MM.1S (cell line): ENCODE data around the gene NOX5.

ENCODE experiments used
- EZH2 ChIP-seq: fragments of 300-600 bp; sonication (generic); optimal IDR thresholded peaks from 2 replicates; pipeline ENCODE3; 2017; ENCODE audit warnings: low read depth, mild to moderate bottlenecking, antibody characterized with exemption, low read length, mixed read lengths
- EZH2phosphoT487 ChIP-seq: fragments of 300-600 bp; sonication (generic); IDR thresholded peaks from 2 replicates; pipeline ENCODE4 v1.6.1; 2018; ENCODE audit warnings: antibody characterized with exemption, low read length
- TF ChIP-seq, protein P1 (sequence below): fragments of 300-600 bp; sonication (generic); IDR thresholded peaks from 2 replicates; pipeline ENCODE4 v1.5.1; 2016; ENCODE audit warnings: antibody characterized with exemption, low read length, mixed read lengths

DNA sequence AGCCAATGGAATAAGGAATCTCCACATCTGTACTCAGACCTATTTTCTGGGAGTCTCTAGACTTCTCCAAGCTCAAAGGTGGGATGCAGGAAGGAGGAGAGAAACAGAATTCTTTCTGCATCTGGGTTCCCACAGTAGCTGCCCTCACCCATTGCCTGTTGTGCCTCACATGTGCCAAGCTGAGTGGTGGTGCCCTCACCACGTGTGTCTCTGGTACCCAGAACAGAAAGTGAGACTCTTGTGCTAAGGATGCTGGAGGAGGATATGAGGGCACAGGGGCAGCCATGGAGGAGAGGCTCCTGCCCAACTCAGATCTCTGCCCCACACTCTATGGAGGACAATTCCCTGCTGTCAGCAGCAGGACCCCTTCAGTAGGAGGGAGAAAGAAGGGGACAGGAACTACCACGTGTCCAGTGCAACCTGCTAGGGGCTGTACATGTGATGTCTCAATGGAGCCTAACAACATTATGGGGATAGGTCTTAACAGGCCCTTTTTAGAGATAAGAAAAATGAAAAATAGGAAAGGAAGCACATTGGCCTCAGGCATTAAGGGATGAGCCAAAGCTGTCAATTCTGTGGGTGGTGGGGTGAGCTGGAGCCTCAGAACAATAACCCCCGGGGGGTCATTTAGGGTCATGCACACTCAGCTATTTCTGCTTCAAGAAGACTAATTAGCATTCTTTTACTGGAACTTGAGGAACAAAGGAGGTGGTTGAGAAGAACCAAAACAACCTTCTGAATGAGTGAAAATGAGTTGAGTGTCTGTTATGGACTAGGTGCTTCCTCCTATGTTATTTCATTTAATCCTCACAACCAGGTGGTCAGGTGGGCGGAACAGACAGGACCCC, 16.3 kb upstream of the NOX5 start:
- TF ChIP-seq, protein P1, sequence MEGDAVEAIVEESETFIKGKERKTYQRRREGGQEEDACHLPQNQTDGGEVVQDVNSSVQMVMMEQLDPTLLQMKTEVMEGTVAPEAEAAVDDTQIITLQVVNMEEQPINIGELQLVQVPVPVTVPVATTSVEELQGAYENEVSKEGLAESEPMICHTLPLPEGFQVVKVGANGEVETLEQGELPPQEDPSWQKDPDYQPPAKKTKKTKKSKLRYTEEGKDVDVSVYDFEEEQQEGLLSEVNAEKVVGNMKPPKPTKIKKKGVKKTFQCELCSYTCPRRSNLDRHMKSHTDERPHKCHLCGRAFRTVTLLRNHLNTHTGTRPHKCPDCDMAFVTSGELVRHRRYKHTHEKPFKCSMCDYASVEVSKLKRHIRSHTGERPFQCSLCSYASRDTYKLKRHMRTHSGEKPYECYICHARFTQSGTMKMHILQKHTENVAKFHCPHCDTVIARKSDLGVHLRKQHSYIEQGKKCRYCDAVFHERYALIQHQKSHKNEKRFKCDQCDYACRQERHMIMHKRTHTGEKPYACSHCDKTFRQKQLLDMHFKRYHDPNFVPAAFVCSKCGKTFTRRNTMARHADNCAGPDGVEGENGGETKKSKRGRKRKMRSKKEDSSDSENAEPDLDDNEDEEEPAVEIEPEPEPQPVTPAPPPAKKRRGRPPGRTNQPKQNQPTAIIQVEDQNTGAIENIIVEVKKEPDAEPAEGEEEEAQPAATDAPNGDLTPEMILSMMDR = no peak
- no peak for TF ChIP-seq EZH2phosphoT487
- no peak for TF ChIP-seq EZH2
